Measurements from ENCODE around the gene MRPL12. TPM values are rescaled to one million over a fixed set of nuclear protein-coding genes. Genes with fewer than 3 reads are reported as not detected.

MRPL12 gene
- polyA plus RNA-seq, 3 donors: 47.5 to 67.4 (median 59.2) TPM

DNA sequence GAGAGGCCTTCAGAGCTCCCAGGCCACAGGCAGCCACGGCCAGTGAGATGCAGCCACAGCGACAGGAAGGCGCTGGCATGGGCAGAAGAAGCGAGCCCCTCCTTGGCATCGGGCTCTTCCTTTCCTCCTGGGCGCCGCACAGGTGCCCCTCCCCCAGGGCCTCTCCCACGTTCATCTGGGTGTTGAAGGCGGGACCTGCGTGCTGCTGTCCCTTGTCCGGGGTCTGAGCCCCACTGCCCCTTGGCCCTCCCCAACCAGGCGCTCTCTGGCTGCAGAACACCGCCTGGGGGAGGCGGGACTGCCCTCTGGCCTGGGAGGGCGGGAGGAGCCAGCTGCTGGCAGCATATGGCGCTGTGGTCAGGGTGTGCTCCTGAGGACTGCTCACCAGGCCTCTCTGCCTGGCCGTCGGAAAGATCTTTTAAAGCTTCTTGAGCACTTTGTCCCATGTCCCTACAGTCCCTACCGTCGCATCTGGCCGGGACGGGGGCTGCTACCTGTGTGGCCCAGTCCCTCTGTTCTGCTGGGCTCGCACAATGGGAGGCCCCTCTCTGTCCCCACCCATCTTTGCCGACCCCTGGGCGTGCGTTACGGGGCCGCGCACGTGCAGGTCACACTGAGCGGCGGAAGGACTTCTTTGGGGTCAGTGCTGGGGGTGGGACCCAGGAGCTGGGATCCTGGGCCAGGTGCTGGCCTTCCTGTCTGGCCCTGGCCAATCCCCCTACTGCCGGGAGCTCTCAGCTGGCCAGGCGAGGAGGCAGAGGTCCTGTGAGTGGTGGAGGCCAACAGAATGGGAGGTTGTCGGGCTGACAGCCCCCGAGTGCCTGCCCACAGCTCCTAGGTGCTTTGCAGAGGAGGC lies 10.6 kb downstream of the MRPL12 start:
- no peak for DNase-seq

GRCh38 chr17:81714412-81715106 lies 11.4 kb downstream of the MRPL12 start:
- no peak for DNase-seq

DNA sequence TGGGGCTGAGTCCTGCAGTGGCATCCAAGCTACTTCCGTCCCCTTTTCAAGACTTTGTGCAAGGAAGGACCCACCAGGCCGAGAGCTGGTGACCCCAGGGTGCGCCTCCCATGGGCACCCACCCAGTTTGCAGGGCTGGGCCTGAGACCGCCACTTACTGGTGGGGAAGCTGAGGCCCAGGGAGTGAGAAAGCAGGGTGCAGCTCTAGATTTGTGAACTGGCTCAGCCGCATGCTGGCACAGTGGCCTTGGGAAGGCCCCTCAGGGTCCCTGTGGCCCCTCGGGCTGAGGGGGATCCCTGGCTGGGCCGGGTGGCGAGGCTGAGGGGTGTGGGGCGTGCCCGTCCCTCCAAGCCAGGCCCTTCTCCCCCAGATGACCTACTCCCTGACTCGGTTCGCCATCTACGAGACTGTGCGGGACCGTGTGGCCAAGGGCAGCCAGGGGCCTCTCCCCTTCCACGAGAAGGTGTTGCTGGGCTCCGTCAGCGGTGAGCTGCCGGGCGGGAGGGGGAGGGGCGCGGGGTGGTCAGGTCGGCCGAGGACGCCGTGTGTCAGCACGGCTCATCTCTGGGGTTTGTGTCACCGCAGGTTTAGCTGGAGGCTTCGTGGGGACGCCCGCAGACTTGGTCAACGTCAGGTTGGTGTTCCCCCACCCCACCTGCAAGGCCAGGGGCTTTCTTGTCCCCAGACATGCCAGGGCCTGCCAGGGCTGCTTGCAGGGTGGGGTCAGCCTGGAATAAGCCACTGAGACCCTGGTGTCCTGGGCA lies 12.1 kb downstream of the MRPL12 start:
- DNase-seq: no peak

- no peak for DNase-seq
Observed at GRCh38 chr17:81715872-81716673, 12.9 kb downstream of the MRPL12 start.

DNA sequence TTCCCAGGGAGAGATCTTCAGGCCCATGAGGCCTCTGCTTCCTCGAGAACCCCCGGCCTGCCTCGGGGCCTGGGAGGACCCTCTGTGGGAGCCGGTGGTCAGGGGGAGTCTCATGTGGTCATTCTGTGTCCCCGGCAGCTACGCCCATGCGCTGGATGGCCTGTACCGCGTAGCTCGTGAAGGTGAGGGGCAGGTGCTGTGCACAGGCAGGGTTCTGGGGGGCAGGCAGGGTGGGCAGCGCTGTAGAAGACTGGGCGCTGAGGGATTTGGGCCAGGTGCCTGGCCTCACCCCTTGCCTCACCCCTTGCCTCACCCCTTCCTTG lies 13.5 kb downstream of the MRPL12 start:
- no peak for DNase-seq

- DNase-seq: no peak
Observed at GRCh38 chr17:81717049-81717765, 14.0 kb downstream of the MRPL12 start.

DNA sequence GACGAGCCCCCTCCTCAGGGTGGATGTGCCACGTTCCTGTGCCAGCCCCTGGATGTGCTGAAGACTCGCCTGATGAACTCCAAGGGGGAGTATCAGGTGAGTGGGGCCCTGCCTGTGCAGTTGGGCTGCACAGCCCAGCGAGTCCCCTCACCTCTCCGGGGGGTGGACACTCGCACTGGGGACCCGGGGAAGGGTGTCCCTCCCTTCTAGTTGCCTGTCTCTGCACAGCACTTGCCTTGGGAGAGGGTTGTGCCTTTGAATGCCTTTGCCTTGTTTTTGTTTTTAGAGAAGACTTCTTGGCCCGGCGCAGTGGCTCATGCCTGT lies 14.6 kb downstream of the MRPL12 start:
- DNase-seq: no peak

- no peak for DNase-seq
Observed at GRCh38 chr17:81719410-81720266, 16.5 kb downstream of the MRPL12 start.

DNA sequence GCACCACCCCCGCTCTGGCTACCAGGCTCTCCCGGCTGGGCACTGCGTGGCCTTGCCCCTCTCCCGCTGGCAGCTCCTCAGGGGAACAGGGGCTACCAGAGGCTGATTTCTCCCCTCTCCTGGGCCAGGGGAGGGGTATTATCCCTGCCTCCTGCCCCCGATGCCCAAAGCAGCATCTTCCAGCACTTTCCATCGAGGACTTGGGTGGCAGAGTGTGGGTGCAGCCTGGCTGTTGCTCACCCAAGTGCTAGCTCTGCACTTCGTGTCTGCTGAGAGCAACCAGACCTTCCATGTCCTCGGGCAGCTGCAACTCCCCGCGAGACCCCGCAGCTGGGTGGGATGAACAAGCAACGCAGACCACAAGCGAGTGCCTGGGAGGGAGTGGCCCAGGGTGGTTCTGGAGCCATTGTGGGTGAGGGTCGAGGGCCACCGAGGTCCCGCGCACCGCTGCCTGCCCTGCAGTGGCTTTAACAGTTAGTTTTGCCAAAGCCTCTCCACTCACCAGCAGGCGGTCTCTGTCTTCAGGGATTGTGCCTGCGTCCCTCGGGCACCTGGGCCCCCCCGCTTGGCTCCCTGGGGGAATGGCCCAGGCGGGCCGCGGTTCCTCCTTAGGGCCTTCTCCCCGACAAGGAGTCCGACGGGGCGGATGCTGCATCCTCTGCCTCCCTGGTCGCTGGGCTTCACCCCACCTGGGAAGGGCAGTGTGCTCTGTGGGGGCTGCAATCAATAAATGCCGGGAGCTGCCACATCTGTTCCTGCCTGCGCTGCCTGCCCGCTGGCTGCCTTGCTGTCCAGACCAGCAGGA lies 17.3 kb downstream of the MRPL12 start:
- DNase-seq: no peak

DNA sequence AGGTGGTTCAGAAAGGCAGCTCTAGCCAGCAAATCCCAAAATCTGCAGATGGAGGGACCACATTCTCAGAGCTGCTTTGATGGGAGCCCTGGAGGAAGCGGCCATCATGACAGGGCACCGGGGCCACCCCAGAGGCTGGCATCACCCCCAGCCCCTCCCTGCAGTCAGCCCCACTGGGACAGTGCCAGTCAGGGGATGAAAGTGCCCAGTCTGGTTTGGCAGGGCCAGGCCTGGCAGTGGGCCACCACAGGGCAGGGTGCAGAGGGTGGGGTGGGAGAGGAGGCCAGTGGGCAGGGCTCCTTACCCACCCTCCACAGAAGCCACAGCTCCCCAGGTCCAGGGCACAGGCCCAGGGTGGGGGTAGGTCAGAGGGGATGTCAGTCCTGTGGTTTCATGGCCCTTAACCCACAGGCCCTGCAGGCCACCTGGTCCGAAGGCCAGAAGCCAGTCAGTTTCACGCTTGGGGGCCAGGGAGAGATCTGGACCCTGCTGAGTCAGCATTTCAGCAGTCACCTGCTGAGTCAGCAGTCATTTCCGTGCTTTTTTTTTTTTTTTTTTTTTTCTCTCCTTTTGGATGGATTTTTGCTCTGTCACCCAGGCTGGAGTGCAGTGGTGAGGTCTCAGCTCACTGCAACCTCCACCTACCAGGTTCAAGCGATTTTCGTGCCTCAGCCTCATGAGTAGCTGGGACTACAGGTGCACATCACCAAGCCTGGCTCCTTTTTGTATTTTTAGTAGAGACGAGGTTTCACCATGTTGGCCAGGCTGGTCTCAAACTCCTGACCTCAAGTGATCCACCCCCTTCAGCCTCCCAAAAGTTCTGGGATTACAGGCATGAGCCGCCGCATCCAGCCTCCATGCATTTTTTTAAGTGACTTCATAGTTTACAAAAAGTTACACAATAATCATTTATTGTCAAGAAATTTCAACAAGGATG lies 19.3 kb downstream of the MRPL12 start:
- no peak for DNase-seq

DNA sequence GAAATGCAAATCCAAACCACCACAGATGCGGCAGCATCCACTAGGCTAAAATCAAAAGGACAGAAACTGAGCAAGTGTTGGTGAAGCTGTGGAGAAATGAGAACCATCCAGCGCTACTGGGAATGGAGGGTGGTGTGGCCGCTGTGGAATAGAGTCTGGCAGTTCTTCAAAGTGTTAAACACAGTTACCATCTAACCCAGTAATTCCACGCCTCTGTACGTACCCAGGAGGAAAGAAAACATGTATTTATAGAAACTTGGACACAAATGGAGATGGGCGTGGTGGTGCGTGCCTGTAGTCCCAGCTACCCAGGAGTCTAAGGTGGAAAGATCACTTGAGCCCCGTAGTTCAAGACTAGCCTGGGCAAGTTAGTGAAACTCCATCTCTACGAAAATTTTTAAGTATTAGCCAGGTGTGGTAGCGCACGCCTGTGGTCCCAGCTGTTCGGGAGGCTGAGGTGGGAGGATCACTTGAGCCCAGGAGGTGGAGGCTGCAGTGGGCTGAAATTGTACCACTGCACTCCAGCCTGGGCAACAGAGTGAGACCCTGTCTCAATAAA lies 20.6 kb downstream of the MRPL12 start:
- DNase-seq: no peak

GRCh38 chr17:81725439-81725838 lies 22.3 kb downstream of the MRPL12 start:
- DNase-seq: no peak

GRCh38 chr17:81726004-81726403 lies 22.8 kb downstream of the MRPL12 start:
- DNase-seq: no peak

- DNase-seq: no peak
Observed at GRCh38 chr17:81727324-81728031, 24.3 kb downstream of the MRPL12 start.

DNA sequence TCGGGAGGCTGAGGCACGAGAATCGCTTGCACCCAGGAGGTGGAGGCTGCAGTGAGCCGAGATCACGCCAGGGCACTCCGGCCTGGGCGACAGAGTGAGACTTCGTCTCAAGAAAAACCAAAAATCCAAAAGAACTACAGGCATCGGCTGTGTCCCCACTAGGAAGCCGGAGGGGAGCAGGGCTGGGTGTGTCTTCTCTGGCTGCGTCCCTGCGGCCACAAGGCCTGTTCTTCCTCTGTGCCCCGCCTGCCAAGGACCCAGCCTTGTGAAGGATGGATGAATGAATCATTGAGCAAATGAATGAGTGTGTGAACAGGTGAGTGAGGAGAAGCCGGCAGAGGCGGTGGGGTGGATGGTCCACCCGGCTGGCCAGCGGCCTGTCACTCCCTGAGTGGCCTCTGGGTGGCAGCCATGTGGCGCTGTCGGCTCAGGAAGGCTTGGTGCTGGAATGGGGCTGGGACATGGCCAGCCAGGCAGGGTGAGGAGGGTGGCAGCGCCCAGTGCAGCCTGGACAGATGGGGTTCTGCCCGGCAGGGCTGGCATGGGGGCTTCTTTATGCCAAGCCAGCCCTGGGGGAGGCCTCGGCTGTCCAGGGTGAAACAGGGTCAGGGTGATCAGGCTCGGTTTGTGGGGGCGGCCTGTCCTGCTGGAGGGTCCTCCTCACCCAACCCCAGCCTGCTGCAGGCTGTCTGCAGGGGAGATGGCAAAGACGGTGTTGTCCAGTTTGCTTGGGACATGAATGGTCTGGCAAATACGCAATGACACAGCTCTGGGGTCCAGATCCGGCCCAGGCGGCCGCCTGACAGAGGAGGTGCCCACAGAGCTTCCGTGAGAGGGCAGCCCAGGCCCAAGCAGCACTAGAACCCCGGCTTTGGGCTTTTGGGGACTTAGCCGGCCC lies 30.6 kb downstream of the MRPL12 start:
- DNase-seq: no peak

Measured in renal pelvis (tissue), 4 donors.